Stimulated activated CD4-positive, alpha-beta T cell treated with anti-CD3 and anti-CD28 coated beads, Interleukin-15, amount 100 ng/mL, for 24 hours (primary cell): ENCODE measurements around the gene LPIN3.

Source experiments
- DNase-seq: peaks from one replicate; pipeline ENCODE4 v3.0.0-alpha.2; 2020

LPIN3 gene

DNA sequence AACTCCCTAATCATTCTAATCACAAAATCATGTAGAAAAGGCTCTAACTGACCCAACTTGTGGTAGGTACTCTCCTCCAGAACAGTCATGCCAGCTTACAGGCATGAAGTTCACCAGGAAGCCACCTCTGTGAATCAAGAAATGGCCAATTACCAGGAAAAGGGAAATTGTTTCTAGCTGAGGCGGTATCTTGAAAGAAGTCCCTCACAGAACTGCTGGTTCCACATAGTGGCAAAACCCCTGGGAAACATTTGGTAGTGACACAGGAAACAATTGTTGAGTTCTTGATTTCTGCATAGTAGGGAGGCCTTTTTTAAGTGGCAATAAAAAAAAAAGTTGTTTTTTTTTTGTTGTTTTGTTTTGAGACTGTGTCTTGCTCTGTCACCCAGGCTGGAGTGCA, 19.6 kb upstream of the LPIN3 start:
- no peak for DNase-seq

GRCh38 chr20:41327178-41327577, 13.4 kb upstream of the LPIN3 start:
- no peak for DNase-seq

- peak; percentile 78 for DNase-seq
Observed at GRCh38 chr20:41329435-41330342, 10.9 kb upstream of the LPIN3 start.

GRCh38 chr20:41330343-41330720, 10.3 kb upstream of the LPIN3 start:
- no peak for DNase-seq

DNA sequence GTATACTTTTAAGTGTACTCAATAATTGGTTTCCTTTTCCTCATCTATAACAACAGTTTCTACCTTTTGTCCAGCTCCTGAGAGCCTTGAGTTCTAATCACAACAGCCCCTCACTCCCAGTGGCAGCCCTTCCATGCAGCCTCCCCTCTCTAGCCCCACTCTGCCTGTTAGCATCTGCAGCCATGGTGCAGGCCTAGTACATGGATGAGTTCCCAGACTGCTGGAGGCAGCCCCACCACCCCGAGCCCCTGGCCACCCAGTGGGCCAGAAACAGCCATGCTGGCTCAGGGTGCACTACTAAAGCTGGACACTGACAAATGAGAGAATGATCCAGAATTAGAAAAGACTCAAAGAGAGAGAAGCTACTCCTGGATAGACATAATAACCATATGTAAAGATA, 9.7 kb upstream of the LPIN3 start:
- no peak for DNase-seq

- no peak for DNase-seq
Observed at GRCh38 chr20:41331731-41332130, 8.9 kb upstream of the LPIN3 start.

DNA sequence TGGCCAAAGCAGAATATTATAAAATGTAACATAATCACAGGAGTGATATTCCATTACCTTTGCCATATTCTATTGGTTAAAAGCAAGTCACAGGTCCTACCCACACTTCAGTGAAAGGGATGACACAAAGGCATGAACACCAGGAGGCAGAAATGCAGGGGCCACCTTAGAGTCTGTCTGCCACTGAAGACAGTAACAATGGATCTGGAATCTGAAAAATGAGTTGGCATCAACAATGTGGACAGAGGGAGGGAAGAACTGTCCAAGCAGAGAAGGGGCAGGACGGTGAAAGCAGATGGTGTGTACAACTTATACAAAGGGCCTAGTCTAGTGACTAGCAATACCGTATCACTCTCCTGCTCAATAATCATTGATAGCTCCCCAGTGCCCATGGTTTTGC, 6.6 kb upstream of the LPIN3 start:
- DNase-seq, result no peak

GRCh38 chr20:41334443-41335421, 5.9 kb upstream of the LPIN3 start:
- no peak for DNase-seq

- DNase-seq, result no peak
Observed at GRCh38 chr20:41335591-41335990, 5.0 kb upstream of the LPIN3 start.

GRCh38 chr20:41336711-41337492, 3.7 kb upstream of the LPIN3 start:
- no peak for DNase-seq

DNA sequence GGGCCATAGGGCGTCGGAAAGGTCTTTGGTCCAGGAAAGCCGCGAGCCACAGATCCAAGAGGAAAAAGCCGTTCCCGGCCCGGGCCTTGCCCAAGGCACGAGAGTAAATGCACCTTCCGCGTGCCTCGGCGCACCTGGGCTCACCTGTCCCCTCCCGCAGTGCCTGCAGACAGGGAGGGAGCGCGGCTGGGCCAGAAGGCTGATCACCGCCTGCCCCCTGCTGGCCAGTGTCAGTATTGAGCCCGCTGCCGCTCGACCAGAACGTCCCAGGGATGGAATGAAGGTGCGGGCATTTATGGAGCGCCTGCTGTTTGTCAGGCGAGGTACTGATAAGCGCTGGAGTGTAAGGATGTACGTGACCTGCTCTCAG, 679 bp upstream of the LPIN3 start:
- DNase-seq, result peak; percentile 88

DNA sequence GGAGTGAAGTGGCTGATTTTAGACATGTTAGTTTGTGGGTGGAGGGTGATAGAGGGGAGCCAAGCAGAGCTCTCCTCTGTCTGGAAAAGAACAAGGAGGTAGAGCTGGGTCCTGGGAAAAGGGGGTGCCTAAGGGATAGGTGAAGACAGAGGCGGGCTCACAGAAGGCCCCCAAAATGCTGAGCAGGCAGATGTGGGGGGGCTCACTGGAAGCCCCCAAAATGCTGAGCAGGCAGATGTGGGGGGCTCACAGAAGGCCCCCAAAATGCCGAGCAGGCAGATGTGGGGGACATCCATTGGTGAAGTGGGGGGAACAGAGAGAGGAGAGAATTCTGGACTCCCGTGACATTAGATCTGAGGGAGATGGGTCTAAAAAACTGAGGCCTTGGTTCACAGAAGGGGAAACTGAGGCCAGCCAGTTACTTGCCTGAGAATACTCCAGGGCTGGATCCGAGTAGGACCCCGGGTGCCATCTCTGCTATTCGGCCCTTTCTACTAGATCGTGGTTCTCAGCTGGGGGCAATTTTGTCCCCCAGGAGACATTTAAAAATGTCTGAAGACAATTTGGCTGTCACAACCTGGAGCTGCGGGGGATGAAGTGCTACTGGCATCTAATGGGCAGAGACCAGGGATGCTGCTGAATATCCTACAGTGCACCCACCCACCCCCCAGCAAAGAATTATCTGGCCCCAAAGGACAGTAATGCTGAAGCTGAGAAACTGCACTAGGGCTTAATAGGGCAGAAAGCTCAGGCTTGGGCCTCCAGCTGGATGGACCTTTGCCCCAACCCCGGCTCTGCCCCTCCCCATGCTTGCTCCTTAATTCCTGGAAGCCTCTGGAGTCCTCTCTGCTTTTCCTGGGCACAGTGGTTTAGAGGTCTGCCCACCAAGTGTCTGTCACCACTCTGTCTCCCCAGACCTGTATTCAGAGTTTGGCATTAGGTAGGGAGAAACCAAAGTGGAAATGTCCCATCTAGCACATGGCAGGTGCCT, 2.1 kb downstream of the LPIN3 start:
- DNase-seq, result no peak

DNA sequence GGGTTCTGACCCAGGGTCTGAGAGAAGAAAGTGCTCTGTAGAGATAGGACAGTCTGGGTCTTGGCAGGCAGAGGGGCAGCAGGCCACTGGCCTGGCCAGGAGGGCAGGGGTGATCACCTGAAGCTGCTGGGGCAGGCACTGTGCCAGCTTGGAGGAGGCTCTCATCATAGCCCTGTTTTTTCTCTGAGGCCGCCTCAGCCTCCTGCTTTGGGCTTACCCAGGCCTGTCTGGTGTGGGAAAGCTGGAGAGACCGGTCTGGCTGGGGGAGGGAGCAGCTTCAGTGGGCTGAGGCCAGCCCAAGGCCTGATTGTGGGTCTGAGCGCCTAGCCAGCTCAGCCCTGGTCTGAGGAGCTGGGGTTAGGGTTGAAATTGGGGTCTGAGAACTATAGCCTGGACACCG, 3.9 kb downstream of the LPIN3 start:
- DNase-seq, result no peak

- no peak for DNase-seq
Observed at GRCh38 chr20:41344938-41345728, 4.5 kb downstream of the LPIN3 start.

- no peak for DNase-seq
Observed at GRCh38 chr20:41345729-41346067, 5.1 kb downstream of the LPIN3 start.

DNA sequence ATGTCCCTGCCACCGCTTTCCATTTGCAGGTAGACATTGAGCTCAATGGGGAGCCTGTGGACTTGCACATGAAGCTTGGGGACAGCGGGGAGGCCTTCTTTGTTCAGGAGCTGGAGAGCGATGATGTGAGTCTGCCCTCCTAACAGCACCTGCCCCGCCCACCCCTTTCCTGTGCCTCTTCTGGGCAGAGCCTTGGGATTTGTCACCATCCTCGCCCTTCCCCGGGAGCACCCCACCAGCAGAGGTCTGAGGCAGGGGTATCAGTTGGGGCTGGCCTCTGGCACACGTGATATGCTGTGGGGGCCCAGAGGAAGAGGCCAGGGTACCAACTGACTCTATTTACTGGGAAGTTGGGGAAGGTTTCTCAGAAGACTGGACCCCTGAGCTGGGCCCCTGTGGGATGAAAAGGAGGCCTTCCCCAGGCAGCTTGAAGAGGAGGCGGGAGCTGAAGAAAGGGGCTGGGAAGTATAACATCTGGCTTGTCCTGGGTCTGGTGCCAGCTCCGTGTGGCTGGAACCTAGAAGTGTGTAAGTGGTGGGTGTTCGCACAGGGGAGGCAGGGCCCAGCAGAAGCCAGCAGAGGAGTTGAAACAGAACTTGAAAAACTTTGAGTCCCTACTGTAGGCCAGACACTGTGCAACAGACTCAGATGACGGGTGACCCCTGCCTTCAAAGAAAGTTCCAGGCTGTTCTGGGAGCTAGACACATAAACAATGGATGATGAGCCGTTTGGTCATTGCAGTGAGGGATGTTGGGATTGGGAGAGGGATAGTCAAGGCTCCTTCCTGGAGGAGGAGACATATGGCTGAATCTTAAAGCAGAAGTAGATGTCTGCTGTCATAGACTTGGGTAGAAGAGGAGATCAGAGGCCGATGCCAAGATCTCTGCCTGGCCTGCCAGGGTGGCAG, 7.2 kb downstream of the LPIN3 start:
- no peak for DNase-seq

DNA sequence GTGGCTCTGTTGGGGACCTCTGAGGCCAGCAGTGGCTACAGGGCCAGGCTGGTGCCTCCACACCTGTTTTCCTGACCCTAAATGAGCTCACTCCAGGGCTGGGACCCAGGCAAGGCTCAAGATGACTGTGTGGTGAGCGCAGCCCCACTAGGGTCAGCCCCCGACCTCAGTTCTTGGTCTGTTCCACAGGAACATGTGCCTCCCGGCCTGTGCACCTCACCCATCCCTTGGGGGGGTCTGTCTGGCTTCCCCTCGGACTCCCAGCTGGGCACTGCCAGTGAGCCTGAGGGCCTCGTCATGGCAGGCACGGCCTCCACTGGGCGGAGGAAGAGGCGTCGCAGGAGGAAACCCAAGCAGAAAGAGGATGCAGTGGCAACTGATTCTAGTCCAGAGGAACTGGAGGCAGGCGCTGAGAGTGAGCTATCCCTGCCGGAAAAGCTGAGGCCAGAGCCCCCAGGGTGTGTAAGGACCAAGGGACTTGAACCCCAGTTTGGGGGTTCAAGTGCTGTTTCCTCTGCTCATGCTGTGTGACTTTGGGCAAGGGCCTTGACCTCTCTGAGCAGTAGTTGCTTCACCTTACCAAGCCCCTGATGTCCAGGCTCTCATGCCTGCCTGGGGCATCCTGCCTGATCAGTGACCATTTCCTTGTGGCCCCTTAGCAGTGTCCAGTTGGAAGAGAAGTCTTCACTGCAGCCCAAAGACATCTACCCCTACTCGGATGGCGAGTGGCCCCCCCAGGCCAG, 8.0 kb downstream of the LPIN3 start:
- DNase-seq, result no peak

DNA sequence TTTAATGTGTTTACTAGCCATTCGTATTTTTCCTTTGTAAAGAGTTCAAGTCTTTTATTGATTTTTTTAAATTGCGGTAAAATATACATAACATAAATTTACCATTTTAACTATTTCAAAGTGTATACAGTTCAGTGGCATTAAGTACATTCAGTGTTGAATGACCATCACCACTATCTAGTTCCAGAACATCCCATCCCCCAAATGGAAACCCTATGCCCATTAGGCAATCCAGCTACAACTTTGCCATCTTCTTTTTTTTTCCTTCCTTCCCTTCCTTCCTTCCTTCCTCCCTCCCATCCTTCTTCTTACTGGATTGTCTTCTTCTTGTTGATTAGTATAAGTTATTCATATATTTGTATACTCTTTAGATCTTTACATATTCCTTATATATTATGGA, 8.6 kb downstream of the LPIN3 start:
- no peak for DNase-seq

GRCh38 chr20:41349943-41350342, 9.3 kb downstream of the LPIN3 start:
- no peak for DNase-seq
